ELF-1 (cell line): ENCODE data around the gene TMEM108.

Experiments
- DNase-seq: peaks from one replicate; pipeline ENCODE4 v3.0.0-alpha.2; 2016; ENCODE audit warnings: low read depth, low spot score

TMEM108 gene

GRCh38 chr3:133277813-133278212 is 239.6 kb downstream of the TMEM108 start:
- no peak for DNase-seq

DNA sequence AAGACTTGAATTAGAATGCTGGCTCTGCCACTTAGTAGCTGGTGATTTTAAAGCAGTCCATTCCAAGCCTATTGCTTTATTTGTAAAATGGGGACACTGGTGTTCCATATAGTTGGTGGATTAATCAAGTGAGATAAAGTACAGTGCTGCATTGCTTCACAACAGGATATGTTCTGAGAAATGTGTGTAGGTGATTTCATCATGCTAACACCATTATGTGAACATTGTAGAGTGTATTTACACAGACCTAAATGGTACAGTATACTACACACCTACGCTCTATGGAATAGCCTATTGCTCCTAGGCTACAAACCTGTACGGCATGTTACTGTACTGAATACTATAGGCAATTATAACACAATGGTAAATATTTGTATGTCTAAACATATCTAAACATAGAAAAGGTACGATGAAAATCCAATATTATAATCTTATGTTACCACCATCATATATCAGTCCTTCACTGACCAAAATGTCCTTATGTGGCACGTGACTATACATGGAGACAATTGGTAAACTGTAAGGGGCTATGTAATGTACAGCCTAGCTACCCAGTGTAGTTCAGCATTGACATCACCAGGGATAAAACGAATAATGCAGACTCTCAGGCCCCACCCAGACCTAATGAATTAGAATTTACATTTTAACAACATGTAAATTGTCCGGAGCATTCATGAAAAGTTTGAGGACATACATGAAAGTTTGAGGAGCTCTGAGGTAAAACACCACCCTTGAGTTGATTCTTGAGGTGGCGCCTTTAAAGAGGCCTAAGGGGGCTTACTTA is 240.3 kb downstream of the TMEM108 start:
- DNase-seq, result no peak

- DNase-seq, result no peak
These were observed 242.4 kb downstream of the TMEM108 start for GRCh38 chr3:133280586-133280985.

GRCh38 chr3:133282236-133282635 is 244.0 kb downstream of the TMEM108 start:
- DNase-seq, result no peak

DNA sequence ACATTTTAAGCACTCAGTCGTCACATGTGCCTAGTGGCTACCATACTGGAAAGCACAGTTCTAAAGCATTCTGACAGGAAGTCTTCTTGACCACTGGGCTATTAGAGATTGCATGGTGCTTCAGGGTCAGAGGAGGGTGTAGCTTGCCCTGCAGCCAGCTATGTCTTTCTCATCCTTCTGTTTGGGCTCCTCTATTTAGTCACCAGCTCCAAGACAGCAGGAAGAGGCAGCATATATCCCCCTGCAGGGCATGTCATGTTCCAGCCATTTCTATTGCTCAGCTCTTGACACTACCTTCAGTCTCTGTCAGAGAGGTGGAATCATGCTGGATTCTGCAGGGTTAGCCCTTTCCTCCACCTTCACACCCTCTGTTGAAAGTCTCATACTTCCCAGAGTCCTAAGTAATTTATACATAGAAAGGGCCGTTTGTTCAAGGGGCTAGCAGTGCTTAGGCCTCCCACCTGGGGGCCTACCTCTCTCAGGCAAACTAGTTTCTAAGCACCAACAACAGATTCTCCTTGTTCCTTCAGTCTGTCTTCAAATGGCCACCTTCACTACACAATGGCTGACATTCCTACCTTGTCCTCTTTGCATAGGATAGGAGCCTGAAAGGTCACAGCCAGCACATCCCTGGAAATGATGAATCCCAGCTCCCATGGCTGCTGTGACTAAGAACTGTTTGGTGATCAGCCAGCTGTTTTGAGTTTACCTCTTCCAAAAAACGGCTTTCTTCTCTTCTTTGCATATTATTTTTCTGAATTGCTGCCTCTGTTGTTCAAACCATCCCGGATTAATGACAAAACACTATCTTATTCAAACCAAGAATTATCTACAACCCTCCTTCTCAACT is 246.0 kb downstream of the TMEM108 start:
- DNase-seq, result peak; percentile 69

- no peak for DNase-seq
These were observed 251.1 kb downstream of the TMEM108 start for GRCh38 chr3:133289322-133289721.

DNA sequence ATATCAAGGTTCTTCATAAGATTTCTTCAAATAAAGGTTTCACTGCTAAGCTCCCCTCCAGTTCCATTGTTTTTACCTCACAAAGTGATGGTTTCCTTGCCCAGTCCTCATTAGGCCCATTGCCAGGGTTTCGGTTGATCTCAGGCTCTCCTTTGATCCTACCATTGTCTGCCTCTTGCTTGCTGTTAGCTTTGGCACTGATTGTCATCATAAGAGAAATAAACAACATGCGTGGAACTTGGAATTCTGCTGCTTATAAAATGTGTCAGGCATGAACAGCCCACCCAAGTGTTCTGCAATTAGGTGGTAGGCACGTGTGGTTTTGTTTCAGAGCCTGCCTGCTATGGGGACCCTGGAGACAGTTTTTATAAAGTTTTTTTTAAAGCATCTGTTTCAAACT is 254.1 kb downstream of the TMEM108 start:
- DNase-seq, result no peak

- DNase-seq, result no peak
These were observed 255.4 kb downstream of the TMEM108 start for GRCh38 chr3:133293397-133294110.

DNA sequence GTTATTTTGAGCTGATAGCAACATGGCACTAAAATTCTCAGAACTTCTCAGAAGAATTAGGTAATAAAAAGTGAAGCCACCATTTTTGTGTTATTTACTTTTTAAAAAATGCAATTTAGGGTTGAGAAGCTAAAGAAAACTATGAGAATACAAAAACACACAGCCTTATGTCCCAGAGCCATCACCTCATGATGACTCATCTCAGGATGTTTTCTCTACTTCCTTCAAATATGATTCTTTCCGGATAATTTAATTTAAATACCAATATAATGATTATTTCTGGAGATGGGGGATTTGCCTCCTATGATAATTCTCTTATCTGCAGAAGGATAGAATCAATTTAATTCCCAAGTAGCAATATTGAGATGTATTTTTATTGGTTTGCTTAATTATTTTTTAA is 256.1 kb downstream of the TMEM108 start:
- DNase-seq, result no peak

- DNase-seq, result no peak
These were observed 257.2 kb downstream of the TMEM108 start for GRCh38 chr3:133295199-133295901.

GRCh38 chr3:133295944-133296917 is 258.0 kb downstream of the TMEM108 start:
- DNase-seq, result no peak

DNA sequence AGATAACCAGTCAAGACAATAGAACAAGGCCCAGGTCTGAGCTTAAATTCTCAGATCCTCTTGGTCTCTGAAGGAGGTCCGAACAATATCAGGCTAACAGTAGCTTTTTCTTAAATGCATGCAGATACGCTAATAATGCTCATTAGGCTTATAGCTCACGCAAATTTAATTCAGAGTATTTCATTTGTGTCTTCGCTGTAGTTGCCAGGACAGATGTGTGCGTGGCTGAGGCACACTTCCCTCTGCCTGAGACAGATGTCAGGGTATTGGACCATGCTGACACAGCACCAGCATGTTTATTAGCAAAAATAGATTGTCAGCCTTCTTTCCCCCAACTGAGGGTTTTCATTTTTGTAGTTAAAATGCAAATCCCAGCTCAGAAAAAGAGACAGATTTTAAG is 258.8 kb downstream of the TMEM108 start:
- DNase-seq, result no peak

DNA sequence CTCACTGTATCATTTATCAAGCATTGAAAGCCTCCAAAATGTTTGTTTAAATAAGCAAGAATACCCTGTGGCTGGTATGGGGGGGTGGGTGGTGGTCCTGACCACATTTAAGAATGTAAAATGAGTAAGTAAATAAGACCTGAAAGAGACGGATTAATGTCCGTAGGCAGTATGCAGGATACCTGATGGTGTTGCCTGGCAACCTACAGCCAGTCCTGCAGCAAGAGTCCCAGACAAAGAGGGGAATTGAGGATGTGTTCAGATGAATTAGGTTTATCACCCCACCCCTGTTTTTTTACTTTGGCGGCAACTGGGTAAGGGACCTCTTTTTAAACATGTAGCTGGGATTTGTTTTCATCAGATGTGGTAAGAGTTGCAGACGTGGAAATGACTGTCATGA is 261.9 kb downstream of the TMEM108 start:
- no peak for DNase-seq

GRCh38 chr3:133301194-133301593 is 263.0 kb downstream of the TMEM108 start:
- DNase-seq, result no peak

GRCh38 chr3:133301731-133302130 is 263.5 kb downstream of the TMEM108 start:
- no peak for DNase-seq

DNA sequence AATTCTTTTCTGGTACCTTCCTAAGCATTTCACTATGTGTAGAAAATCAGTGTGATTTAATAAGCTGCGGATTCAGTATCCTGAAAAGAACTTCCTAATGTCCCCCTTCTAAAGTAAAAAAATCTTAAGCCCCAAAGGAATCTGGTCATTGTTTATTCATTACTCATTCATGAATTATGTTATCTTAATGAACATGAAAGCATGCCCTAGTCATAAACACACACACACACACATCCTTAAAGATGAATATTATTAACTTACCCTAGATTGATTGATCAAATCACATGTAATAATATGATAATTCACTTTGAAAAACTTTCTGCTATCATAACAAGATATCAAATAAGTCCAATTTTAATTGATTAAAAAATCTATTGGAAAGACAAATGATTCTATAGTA is 265.2 kb downstream of the TMEM108 start:
- no peak for DNase-seq

DNA sequence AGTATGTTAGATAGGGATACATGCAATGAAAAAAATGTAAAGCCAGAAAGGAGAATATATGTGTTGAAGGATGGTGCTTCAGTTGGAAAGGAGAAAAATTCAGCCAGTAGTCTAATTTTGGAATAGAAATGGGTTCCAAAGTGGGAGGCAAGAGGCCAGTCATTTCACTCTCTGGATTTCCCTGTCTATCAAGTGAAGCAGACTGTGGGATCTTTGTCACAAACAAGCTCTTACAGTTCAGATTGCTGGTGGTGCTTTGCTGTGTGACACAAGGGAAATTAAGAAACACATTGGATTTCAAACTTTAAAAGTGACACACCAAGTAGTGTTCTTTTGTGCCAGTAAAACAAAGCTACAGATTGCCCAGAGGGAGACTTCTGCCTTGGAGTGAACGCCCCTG is 279.7 kb downstream of the TMEM108 start:
- no peak for DNase-seq

DNA sequence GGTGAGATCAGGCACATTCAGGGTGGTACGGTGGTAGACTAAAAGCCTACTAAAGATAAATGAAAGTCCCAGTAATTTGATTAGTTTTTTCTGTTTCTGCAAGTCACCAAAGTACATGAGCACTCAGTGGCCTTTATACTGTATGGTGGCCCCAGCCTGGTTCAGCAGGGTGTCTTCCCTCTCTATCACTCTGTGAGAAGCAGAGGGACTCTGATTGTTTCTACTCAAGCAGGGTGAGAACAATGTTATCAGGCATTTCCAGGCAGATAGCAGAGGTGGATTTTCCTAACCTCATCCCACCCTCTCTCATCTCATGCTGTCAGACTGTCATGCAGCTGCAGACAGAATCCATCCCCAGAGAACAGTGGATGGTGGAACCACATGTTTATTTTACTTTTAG is 290.2 kb downstream of the TMEM108 start:
- no peak for DNase-seq

DNA sequence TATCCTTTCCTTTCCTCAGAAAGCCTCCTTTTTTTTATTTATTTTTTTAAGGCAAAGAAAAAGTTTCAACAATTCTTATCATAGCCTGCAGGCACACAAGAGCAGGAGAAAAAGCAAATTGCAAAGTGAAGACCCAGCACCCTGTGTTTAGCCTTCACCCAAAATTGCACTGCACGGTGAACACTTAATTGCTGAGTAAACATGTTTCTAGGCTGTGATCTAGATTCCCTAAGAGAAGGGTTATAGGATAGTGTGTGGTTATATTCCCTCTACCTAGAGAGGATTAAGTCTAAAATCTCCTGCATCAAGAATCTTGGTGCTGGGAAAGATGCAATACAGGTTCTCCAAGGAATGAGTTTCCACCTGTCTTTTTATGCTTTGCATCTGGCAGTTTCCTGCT is 291.4 kb downstream of the TMEM108 start:
- DNase-seq, result no peak

DNA sequence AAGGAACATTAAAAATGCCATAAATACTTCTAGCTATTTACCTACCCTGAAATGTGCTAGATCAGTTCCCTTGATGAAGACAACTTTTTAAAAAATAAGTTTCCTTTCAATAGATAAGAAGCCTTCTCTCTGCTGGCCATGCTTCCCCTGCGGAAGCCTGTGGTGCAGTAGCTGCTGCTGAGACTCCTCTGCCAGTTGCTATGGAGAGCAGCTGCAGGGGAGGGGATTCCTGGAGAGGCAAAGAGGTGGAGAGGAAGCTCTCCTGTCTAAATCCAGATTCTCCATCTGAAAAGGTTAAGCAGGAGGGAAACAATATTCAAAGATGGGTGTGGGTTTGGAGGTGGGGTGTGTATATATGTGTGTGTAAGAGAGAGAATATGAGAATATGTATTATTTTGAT is 291.9 kb downstream of the TMEM108 start:
- no peak for DNase-seq

DNA sequence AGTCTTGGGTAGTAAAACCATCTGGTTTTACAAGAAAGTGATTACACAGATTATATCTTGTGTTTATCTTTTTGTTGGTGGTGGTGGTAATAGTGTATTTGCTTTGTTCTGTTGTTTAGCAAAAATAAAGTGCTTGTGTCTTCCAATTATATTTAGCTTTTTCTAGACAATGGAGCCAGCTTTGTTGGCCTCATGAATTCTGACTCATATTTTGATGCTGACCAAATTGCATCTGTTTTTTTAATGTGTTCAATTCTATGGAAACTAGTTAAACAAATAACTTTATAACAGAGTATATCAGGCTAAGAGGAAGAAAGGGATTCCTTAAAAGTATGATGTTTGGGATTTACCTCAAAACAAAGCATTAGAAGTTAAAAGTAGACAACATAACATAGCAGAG is 292.3 kb downstream of the TMEM108 start:
- no peak for DNase-seq
